DMS53 (cell line): Measurements from ENCODE around the gene C19orf38.
"Not testable (repeated sequence)": the region's sequence is repeated elsewhere in the genome, so short reads cannot be mapped to it uniquely, and the experiment has no call there.

Experiments used
- DNase-seq: peaks from one replicate; lab custom pipeline; 2025; lab: John Stamatoyannopoulos, UW

C19orf38 gene

DNA sequence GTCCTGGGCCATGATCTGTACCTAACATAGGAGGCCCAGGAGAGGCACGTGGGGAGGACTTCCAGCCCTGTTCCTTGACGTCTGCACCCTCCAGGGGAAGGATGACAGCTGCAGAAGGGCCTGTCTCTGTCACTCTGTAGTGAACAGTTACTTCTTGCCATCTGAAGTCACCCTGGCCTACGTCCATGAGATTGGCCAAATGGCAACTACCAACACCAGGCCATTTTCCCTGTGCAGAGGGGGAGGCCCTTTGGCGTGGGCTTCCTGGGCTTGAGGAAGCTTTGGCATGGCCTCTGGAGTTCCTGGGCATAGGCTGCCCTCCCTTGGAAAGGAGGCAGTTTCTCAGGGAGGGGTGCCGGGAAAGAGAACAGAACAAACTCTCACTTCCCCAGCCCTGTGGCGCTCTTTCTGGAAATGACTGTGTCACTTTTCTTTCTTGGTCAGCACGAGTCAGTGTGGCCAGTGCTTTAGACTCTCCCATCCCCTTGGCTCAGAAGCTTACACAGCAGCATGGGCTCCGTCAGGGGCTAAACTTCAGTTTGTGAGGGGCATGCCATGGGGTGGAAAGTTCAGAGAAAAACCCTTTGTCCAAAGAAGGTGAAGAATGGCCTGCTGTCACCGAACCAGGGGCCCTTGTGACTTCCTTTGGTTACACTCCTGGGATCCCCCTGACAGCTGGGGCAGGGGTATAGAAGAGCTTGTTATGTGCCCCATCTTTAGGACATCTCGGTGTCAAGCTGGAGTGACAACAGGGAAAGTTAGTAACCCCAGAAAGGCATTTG, 28.4 kb downstream of the C19orf38 start:
- no peak for DNase-seq

- not testable (repeated sequence) for DNase-seq
These were observed 29.4 kb downstream of the C19orf38 start for GRCh38 chr19:10877608-10878007.

GRCh38 chr19:10878253-10878652, 30.0 kb downstream of the C19orf38 start:
- no peak for DNase-seq

GRCh38 chr19:10881403-10882107, 33.3 kb downstream of the C19orf38 start:
- DNase-seq, result no peak

- no peak for DNase-seq
These were observed 33.9 kb downstream of the C19orf38 start for GRCh38 chr19:10882108-10882457.

- DNase-seq, result no peak
These were observed 36.1 kb downstream of the C19orf38 start for GRCh38 chr19:10884274-10884673.

GRCh38 chr19:10885201-10886169, 37.3 kb downstream of the C19orf38 start:
- no peak for DNase-seq

GRCh38 chr19:10887616-10888367, 39.6 kb downstream of the C19orf38 start:
- DNase-seq, result no peak

DNA sequence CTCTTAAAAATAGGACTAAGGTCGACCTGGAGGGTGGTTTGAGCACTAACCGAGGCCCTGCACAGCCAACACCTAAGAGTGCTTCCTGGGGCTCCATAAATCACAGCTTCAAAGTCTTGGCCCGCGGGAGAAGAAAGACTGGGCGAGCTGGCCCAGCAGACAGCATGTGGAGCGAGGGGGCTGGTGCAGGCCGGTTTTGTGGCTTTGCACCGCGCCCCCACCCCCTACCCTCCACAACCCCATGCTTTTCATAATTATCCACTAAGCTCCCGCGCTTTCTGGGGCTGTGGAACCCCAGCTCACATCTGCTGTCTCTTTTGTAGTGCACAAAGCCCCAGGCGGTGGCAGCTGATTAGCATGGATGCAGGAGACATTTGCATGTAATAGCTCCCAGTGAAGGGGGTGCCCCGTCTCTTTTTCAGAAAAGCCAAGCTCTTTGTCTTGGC, 40.2 kb downstream of the C19orf38 start:
- DNase-seq, result no peak

DNA sequence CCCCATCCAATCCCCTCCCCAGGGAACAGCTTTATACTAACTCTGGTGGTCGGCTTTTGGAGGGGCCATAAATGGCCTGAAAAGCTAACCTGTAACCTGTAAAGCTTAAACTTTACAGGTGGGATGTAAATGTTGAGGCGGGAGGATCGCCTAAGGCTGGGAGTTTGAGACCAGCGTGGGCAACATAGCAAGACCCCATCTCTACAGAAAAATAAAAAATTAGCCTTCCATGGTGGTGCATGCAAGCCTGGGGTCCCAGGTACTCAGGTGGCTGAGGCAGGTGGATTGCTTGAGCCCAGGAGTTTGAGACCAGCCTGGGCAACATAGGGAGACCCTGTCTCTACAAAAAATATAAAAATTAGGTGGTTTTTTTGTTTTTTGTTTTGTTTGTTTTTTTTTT, 41.7 kb downstream of the C19orf38 start:
- DNase-seq, result no peak

- no peak for DNase-seq
These were observed 43.3 kb downstream of the C19orf38 start for GRCh38 chr19:10891405-10892086.

GRCh38 chr19:10892256-10892655, 44.0 kb downstream of the C19orf38 start:
- DNase-seq, result no peak

DNA sequence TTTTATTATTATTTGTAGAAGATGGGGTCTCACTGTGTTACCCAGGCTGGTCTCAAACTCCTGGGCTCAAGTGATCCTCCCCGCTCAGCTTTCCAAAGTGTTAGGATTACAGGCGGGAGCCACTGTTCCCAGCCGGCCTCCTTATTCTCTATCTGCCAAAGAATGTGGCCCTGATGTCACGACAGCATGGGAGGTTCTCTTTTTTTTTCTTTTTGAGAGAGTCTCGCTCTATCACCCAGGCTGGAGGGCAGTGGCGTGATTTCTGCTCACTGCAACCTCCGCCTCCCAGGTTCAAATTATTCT, 46.6 kb downstream of the C19orf38 start:
- no peak for DNase-seq

- DNase-seq, result no peak
These were observed 47.1 kb downstream of the C19orf38 start for GRCh38 chr19:10895363-10895762.

DNA sequence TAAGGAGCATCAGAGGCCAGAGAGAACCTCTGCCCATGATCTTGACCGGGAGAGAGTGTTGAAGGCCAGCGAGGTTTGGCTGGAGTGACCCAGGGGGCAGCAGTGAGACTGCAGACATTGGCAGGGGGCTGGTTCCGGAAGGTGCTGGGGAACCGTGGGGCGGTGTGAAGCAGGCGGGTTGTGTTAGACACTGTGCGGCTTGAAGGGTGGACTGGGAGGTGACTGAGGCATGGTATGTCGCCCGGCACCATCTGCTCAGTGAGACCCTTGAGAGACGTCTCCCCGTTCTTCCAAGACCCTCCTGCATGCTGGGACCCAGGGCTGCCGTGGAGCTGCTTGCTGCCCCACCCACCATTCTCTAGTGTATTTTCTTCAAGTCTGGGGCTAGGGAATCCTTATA, 47.7 kb downstream of the C19orf38 start:
- DNase-seq, result no peak

GRCh38 chr19:10896851-10897526, 48.8 kb downstream of the C19orf38 start:
- DNase-seq, result peak; percentile 93

DNA sequence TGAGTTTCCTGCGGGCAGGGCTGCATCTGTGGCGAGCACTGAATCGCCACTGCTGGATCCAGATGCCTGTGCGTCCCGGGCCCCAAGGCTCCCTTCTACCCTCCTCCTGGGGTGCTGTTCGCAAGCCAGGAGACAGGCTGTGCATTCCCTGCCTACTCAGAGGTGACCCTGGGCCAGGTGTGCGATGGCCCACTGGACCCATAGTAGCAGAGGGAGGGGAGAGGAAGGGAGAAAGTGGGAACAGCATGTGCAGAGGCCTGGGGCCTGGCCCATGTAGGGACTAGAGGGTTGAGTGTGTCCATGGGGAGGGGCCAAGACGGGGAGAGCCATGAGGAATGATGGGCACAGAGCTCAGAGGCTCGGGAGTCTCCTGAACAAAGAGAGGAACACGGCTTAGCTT, 50.4 kb downstream of the C19orf38 start:
- no peak for DNase-seq

DNA sequence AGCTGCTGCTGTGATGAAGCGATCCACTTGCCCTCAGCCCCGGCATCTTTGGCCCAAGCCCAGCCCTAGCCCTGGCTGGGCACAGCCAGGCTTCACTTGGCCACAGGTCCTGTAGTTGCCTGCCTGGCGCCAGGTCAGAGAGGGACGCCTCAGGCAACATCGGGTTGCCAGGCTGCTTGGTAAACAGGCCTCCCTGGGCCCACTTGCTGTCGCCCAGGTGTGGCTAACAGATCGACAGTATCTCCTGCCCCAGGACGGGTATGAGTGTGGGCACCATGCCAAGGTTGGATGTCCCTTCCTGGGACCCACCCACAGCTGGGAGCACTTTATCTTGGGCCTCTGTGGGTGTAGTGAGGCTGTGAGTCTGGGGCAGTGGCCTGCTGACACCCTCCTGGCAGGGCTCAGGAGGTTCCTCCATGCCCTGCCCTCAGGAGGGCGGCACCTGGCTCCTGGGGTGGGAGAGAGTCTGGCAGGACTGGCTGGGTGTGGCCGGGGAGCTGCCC, 51.0 kb downstream of the C19orf38 start:
- peak; percentile 66 for DNase-seq

DNA sequence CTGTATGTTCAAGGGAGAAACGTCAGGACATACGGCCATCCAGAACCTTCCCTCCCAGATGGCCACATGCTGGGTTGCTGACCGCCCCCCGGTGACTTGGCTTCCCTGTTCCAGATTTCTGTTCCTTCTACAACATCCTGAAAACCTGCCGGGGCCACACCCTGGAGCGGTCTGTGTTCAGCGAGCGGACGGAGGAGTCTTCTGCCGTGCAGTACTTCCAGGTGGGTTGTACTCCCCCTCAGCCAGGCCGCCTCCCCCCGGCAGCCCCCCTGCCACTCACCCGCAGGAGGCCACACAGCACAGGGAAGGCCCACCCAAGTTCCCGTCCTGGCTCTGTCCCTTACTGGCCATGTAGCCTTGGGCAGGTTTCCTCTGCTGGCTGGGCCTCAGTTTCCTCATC, 59.7 kb downstream of the C19orf38 start:
- DNase-seq, result no peak

DNA sequence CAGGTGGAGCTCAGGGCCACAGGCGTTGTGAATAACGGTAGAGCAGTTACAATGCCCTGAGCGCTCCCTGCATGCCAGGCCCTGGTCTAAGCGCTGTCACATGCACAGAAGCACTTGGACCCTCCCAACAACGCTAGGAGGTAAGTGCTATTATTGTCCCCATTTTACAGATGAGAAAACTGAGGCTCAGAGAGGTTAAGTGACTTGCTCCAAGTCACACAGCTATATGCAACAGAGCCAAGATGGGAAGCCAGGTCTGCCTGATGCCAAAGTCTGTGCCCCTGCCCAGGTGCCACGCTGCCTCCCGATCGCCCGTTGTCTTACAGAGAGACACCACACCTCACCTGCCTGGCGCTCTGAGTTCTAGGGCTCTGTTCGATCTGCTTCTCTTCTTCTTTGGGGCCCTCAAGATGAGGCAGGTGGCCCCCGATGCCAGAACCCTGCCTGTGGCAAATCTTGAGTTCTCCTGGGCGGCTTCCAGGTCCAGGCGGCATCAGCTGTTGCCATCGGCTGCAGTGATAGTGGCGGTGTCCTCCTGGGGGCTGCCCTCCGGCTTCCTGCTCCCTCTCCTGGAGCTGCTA, 60.3 kb downstream of the C19orf38 start:
- no peak for DNase-seq
